Caco-2 (cell line): ENCODE measurements around the gene LCN9. TPM values are rescaled to one million over a fixed set of nuclear protein-coding genes. Genes with fewer than 3 reads are reported as not detected.

Experiments used
- BruUV-seq: library from RNA; stranded (reverse); fragments of 400-500 nt; replicated peaks from 2 replicates; lab custom pipeline; 2021; lab: Mats Ljungman, UMichigan
- CTCF ChIA-PET: fragments of 300-600 bp; sonication (Branson Sonifier 250); formaldehyde crosslinking; loops from one replicate; lab custom pipeline; 2022; ENCODE audit warnings: antibody characterized with exemption; lab: Charles Lee
- POLR2A ChIA-PET: fragments of 300-600 bp; sonication (Branson Sonifier 250); formaldehyde crosslinking; loops from one replicate; lab custom pipeline; 2022; ENCODE audit warnings: antibody characterized with exemption; lab: Charles Lee
- DNase-seq, 2 experiments: peaks; one replicate each; pipeline versions ENCODE4 v3.0.0 to v3.0.0-alpha.2; 2020 to 2022
- H3K27me3 ChIP-seq: replicated peaks from 2 replicates; pipeline ENCODE4 v1.6.0; 2011; ENCODE audit warnings: low read length; ENCODE audit not compliant: control insufficient read depth, insufficient read depth
- H3K36me3 ChIP-seq: 2 replicates; pipeline ENCODE4 v1.5.1; 2011; ENCODE audit warnings: low read length; ENCODE audit not compliant: control insufficient read depth, insufficient read depth
- H3K4me1 ChIP-seq: fragments of 250-450 bp; sonication (Bioruptor Pico); 2 replicates; pipeline ENCODE4 v1.5.1; 2020; ENCODE audit warnings: mild to moderate bottlenecking
- H3K4me3 ChIP-seq: 2 replicates; pipeline ENCODE4 v1.5.1; 2011; ENCODE audit warnings: low read depth, mild to moderate bottlenecking, control low read depth, low read length
- H3K9me3 ChIP-seq: fragments of 250-450 bp; sonication (Bioruptor Pico); 2 replicates; pipeline ENCODE4 v1.5.1; 2020; ENCODE audit warnings: mild to moderate bottlenecking, moderate library complexity
- H3K27ac Mint-ChIP-seq: one replicate; pipeline ENCODE4 v1.8.0; 2022; ENCODE audit warnings: mixed read lengths; ENCODE audit not compliant: unreplicated experiment
- H3K27me3 Mint-ChIP-seq: one replicate; pipeline ENCODE4 v1.8.0; 2022; ENCODE audit warnings: mixed read lengths; ENCODE audit not compliant: insufficient read depth, unreplicated experiment
- H3K36me3 Mint-ChIP-seq: one replicate; pipeline ENCODE4 v1.8.0; 2022; ENCODE audit warnings: mild to moderate bottlenecking, mixed read lengths; ENCODE audit not compliant: insufficient read depth, unreplicated experiment
- H3K4me1 Mint-ChIP-seq: one replicate; pipeline ENCODE4 v1.8.0; 2022; ENCODE audit warnings: low read depth, mixed read lengths; ENCODE audit not compliant: unreplicated experiment
- H3K4me3 Mint-ChIP-seq: one replicate; pipeline ENCODE4 v1.8.0; 2022; ENCODE audit warnings: mild to moderate bottlenecking, moderate library complexity, mixed read lengths; ENCODE audit not compliant: unreplicated experiment
- H3K9me3 Mint-ChIP-seq: one replicate; pipeline ENCODE4 v1.8.0; 2022; ENCODE audit warnings: mixed read lengths; ENCODE audit not compliant: unreplicated experiment
- CTCF ChIP-seq, 2 experiments: fragments of 200-600 bp in 1 of 2; IDR thresholded peaks; 1 replicate in 1 of 2; 2 replicates in 1 of 2; pipeline versions ENCODE4 v1.5.1 to v1.8.0; 2011 to 2022; ENCODE audit warnings: antibody characterized with exemption in 1 of 2, control low read depth in 1 of 2, inconsistent platforms in 1 of 2, low read depth in 1 of 2, low read length in 1 of 2, mild to moderate bottlenecking in 1 of 2, moderate library complexity in 1 of 2; ENCODE audit not compliant: insufficient read depth in 1 of 2, severe bottlenecking in 1 of 2, unreplicated experiment in 1 of 2
- intact Hi-C: fragments of 100-400 bp; cut with micrococcal nuclease; formaldehyde crosslinking; loops from one replicate; pipeline ENCODE4 v1.10.0; 2022; ENCODE audit not compliant: unreplicated experiment
- total RNA-seq: library from RNA; stranded (reverse); gene quantifications from 2 replicates; pipeline ENCODE4 v1.2.3, GENCODE V29; 2022

Gene LCN9
- total RNA-seq, 1 experiment from 2014 or later = not detected

GRCh38 chr9:135692410-135692809, 29.3 kb downstream of the LCN9 start:
- POLR2A ChIA-PET = no interaction called here
- no peak for DNase-seq
- CTCF ChIA-PET = no interaction called here

GRCh38 chr9:135693265-135693664, 30.2 kb downstream of the LCN9 start:
- H3K4me1 Mint-ChIP-seq = no peaks in the 10 kb centered on the region
- H3K27me3 Mint-ChIP-seq = no peaks in the 10 kb centered on the region
- no peak overlapping the region for H3K27ac Mint-ChIP-seq
- ChIA-PET CTCF (no interaction called here), POLR2A (no interaction called here)
- no peak overlapping the region for H3K4me3 Mint-ChIP-seq
- BruUV-seq = no TSS peak
- H3K9me3 Mint-ChIP-seq = no peaks in the 10 kb centered on the region
- Histone ChIP-seq H3K4me3 (no peak overlapping the region), H3K4me1 (no peaks in the 10 kb centered on the region), H3K9me3 (no peaks in the 10 kb centered on the region), H3K36me3 (peaks cover 4% of the 10 kb centered on the region), H3K27me3 (no peaks in the 10 kb centered on the region)
- no peak for DNase-seq
- peaks cover 13% of the 10 kb centered on the region for H3K36me3 Mint-ChIP-seq
- TF ChIP-seq CTCF (IDR thresholded peaks at IDR 0.05; ENCODE audit: insufficient read depth in 1 of 2, low read depth in 1 of 2, low read length in 1 of 2, severe bottlenecking in 1 of 2, unreplicated experiment in 1 of 2) = no peak
- intact Hi-C loops = no loop called here

More at GRCh38 chr9:135692410-135692809, 29.3 kb downstream of the LCN9 start:
- no peaks in the 10 kb centered on the region for H3K27me3 Mint-ChIP-seq
- H3K9me3 Mint-ChIP-seq = no peaks in the 10 kb centered on the region
- H3K4me1 ChIP-seq = no peaks in the 10 kb centered on the region
- H3K4me1 Mint-ChIP-seq = no peaks in the 10 kb centered on the region
- TF ChIP-seq CTCF (IDR thresholded peaks at IDR 0.05; ENCODE audit: insufficient read depth in 1 of 2, low read depth in 1 of 2, low read length in 1 of 2, severe bottlenecking in 1 of 2, unreplicated experiment in 1 of 2) = no peak
- no TSS peak for BruUV-seq
- intact Hi-C loops = no loop called here
- H3K36me3 ChIP-seq = peaks cover 2% of the 10 kb centered on the region; the same call in 1 of the 2 replicates
- no peak overlapping the region for H3K4me3 ChIP-seq
- H3K27me3 ChIP-seq = no peaks in the 10 kb centered on the region
- H3K9me3 ChIP-seq = no peaks in the 10 kb centered on the region
- H3K27ac Mint-ChIP-seq = no peak overlapping the region
- H3K4me3 Mint-ChIP-seq = no peak overlapping the region
- peaks cover 13% of the 10 kb centered on the region for H3K36me3 Mint-ChIP-seq

GRCh38 chr9:135693771-135694170, 30.7 kb downstream of the LCN9 start:
- Histone ChIP-seq H3K36me3 (peaks cover 4% of the 10 kb centered on the region), H3K9me3 (no peaks in the 10 kb centered on the region), H3K27me3 (no peaks in the 10 kb centered on the region), H3K4me1 (no peaks in the 10 kb centered on the region), H3K4me3 (no peak overlapping the region)
- Mint-ChIP-seq H3K27me3 (no peaks in the 10 kb centered on the region), H3K9me3 (no peaks in the 10 kb centered on the region), H3K4me1 (no peaks in the 10 kb centered on the region), H3K4me3 (no peak overlapping the region), H3K27ac (no peak overlapping the region), H3K36me3 (peaks cover 10% of the 10 kb centered on the region)
- DNase-seq = no peak
- no peak for TF ChIP-seq CTCF (IDR thresholded peaks at IDR 0.05; ENCODE audit: insufficient read depth in 1 of 2, low read depth in 1 of 2, low read length in 1 of 2, severe bottlenecking in 1 of 2, unreplicated experiment in 1 of 2)
- ChIA-PET CTCF (no interaction called here), POLR2A (no interaction called here)
- no TSS peak for BruUV-seq
- intact Hi-C loops = no loop called here
